Endothelial cell of umbilical vein (primary cell): Measurements from ENCODE around the gene TBATA. TPM values are rescaled to one million over a fixed set of nuclear protein-coding genes. Genes with fewer than 3 reads are reported as not detected.

Experiments
- BruUV-seq: library from RNA; stranded (reverse); fragments of 400-500 nt; replicated peaks from 2 replicates; lab custom pipeline; 2021; lab: Mats Ljungman, UMichigan
- CTCF ChIA-PET: fragments of 300-600, 350-600 bp; sonication (Branson Sonifier 250); formaldehyde crosslinking; loops from one replicate; lab custom pipeline; 2021; ENCODE audit warnings: antibody characterized with exemption, inconsistent platforms; lab: Charles Lee
- POLR2A ChIA-PET: fragments of 300-600, 350-600 bp; sonication (Branson Sonifier 250); formaldehyde crosslinking; loops from one replicate; lab custom pipeline; 2021; ENCODE audit warnings: antibody characterized with exemption, inconsistent platforms; lab: Charles Lee
- DNase-seq: peaks from one replicate; pipeline ENCODE4 v3.0.0-alpha.2; 2011; ENCODE audit warnings: low read depth, low spot score
- FAIRE-seq: peaks from 2 replicates; lab custom pipeline; 2011; peaks lifted over from hg19 to GRCh38; lab: Jason Lieb, UNC
- H2AFZ ChIP-seq: 2 replicates; pipeline ENCODE4 v1.6.0; 2012; ENCODE audit warnings: low read depth, low read length, control low read depth, inconsistent platforms
- H3K27ac ChIP-seq: 2 replicates; pipeline ENCODE4 v1.5.1; 2011; ENCODE audit warnings: low read depth, mild to moderate bottlenecking, control low read depth, low read length, moderate library complexity; ENCODE audit not compliant: insufficient read depth
- H3K27me3 ChIP-seq, 2 experiments: 2 replicates each; pipeline versions ENCODE4 v1.6.0 to v1.6.1; 2011; ENCODE audit warnings: low read length in 2 of 2, mixed read lengths in 1 of 2; ENCODE audit not compliant: control insufficient read depth in 2 of 2, insufficient read depth in 2 of 2
- H3K36me3 ChIP-seq, 2 experiments: 2 replicates in 1 of 2; 3 replicates in 1 of 2; pipeline ENCODE4 v1.5.1; 2011; ENCODE audit warnings: low read length in 2 of 2, mild to moderate bottlenecking in 1 of 2, moderate library complexity in 1 of 2; ENCODE audit not compliant: control insufficient read depth in 2 of 2, insufficient read depth in 2 of 2; ENCODE audit errors: extremely low read depth in 1 of 2
- H3K4me1 ChIP-seq: 3 replicates; pipeline ENCODE4 v1.5.1; 2011; ENCODE audit warnings: mild to moderate bottlenecking, low read length; ENCODE audit not compliant: control insufficient read depth, insufficient read depth; ENCODE audit errors: extremely low read depth
- H3K4me2 ChIP-seq: 2 replicates; pipeline ENCODE4 v1.6.1; 2011; ENCODE audit warnings: low read length, control low read depth, mixed read lengths; ENCODE audit not compliant: insufficient read depth
- H3K4me3 ChIP-seq, 3 experiments: fragments of 200-600 bp in 1 of 3; sonication (generic), shearing (Covaris generic) in 1 of 3; replicated peaks in 1 of 3; 2 replicates each; pipeline ENCODE4 v1.5.1; 2011 to 2016; ENCODE audit warnings: control low read depth in 3 of 3, low read length in 3 of 3, mild to moderate bottlenecking in 2 of 3, inconsistent platforms in 1 of 3, low read depth in 1 of 3, moderate library complexity in 1 of 3; ENCODE audit not compliant: insufficient read depth in 1 of 3
- H3K79me2 ChIP-seq: 2 replicates; pipeline ENCODE4 v1.6.0; 2012; ENCODE audit warnings: low read length, inconsistent platforms; ENCODE audit not compliant: control insufficient read depth, insufficient read depth
- H3K9ac ChIP-seq: replicated peaks from 2 replicates; pipeline ENCODE3; 2011; ENCODE audit warnings: low read length, control low read depth; ENCODE audit not compliant: insufficient read depth; ENCODE audit errors: extremely low read depth
- H3K9me1 ChIP-seq: replicated peaks from 3 replicates; pipeline ENCODE4 v1.6.0; 2011; ENCODE audit warnings: mild to moderate bottlenecking, low read length; ENCODE audit not compliant: control insufficient read depth, insufficient read depth; ENCODE audit errors: extremely low read depth
- H3K9me3 ChIP-seq: replicated peaks from 2 replicates; pipeline ENCODE4 v1.5.1; 2012; ENCODE audit warnings: low read length, inconsistent platforms; ENCODE audit not compliant: control insufficient read depth, insufficient read depth
- H4K20me1 ChIP-seq: replicated peaks from 2 replicates; pipeline ENCODE3; 2011; ENCODE audit warnings: mild to moderate bottlenecking, low read length; ENCODE audit not compliant: control insufficient read depth, insufficient read depth; ENCODE audit errors: extremely low read depth
- CTCF ChIP-seq, 2 donors: IDR thresholded peaks; 1 replicate in 1 of 2; 2 replicates in 1 of 2; pipeline ENCODE4 v1.5.1; 2011; ENCODE audit warnings: low read length in 2 of 2, mild to moderate bottlenecking in 2 of 2, moderate library complexity in 2 of 2, control low read depth in 1 of 2, inconsistent platforms in 1 of 2, low read depth in 1 of 2; ENCODE audit not compliant: insufficient read depth in 1 of 2; ENCODE audit errors: extremely low read depth in 1 of 2
- EZH2 ChIP-seq: IDR thresholded peaks from 2 replicates; pipeline ENCODE4 v1.6.1; 2012; ENCODE audit warnings: borderline replicate concordance, low read depth, mild to moderate bottlenecking, moderate library complexity, low read length, inconsistent platforms; ENCODE audit not compliant: severe bottlenecking
- FOS ChIP-seq: IDR thresholded peaks from 2 replicates; pipeline ENCODE4 v1.6.1; 2011; ENCODE audit warnings: mild to moderate bottlenecking, low read length, moderate library complexity, borderline replicate concordance; ENCODE audit not compliant: insufficient read depth
- GATA2 ChIP-seq: IDR thresholded peaks from 2 replicates; pipeline ENCODE4 v1.7.0; 2011; ENCODE audit warnings: low read depth, mild to moderate bottlenecking, moderate library complexity, mixed read lengths, low read length; ENCODE audit not compliant: insufficient read length, insufficient read depth
- JUN ChIP-seq: IDR thresholded peaks from 2 replicates; pipeline ENCODE4 v1.6.1; 2011; ENCODE audit warnings: borderline replicate concordance, low read depth; ENCODE audit not compliant: insufficient read length, insufficient read depth
- MAX ChIP-seq: IDR thresholded peaks from 2 replicates; pipeline ENCODE4 v1.6.1; 2011; ENCODE audit not compliant: insufficient read depth, insufficient read length
- MYC ChIP-seq: IDR thresholded peaks from one replicate; pipeline ENCODE4 v1.6.1; 2011; ENCODE audit warnings: mild to moderate bottlenecking, low read depth, low read length
- POLR2A ChIP-seq: IDR thresholded peaks from 2 replicates; pipeline ENCODE4 v1.6.1; 2012; ENCODE audit warnings: low read depth, mild to moderate bottlenecking, control low read depth, low read length
- POLR2AphosphoS5 ChIP-seq: IDR thresholded peaks from 2 replicates; pipeline ENCODE4 v1.6.1; 2012; ENCODE audit warnings: low read depth, mild to moderate bottlenecking, control low read depth, low read length, moderate library complexity; ENCODE audit not compliant: insufficient read depth
- dilution Hi-C: fragments of 300-500 bp; cut with MboI; formaldehyde crosslinking; loops from one replicate; pipeline ENCODE4 v1.15.0; 2019; ENCODE audit warnings: low sequenced_read_pairs; ENCODE audit not compliant: extremely low pct_ligation_motif_present
- intact Hi-C: fragments of 100-400 bp; cut with micrococcal nuclease; formaldehyde crosslinking; loops from one replicate; pipeline ENCODE4 v1.10.0; 2022
- polyA plus RNA-seq, 4 experiments: library from polyadenylated mRNA; depleted of rRNA in 3 of 4; stranded (reverse) in 3 of 4; unstranded in 1 of 4; fragments of >200 nt; gene quantifications; 2 replicates each; pipeline versions ENCODE4 v1.2.1 to v1.2.3, GENCODE V29; 2011 to 2012; ENCODE audit warnings: missing spikeins in 1 of 4
- total RNA-seq: library from RNA; stranded (reverse); gene quantifications from 2 replicates; pipeline ENCODE4 v1.2.3, GENCODE V29; 2021

TBATA gene
- total and polyA plus RNA-seq, 2 donors (not counting 3 experiments of a cell fraction or from before 2014, with no cell fraction given): not detected

GRCh38 chr10:70828923-70829322, 43.7 kb upstream of the TBATA start:
- CTCF ChIA-PET: no interaction called here
- H3K4me1 ChIP-seq: peaks cover 30% of the 10 kb centered on the region
- H3K36me3 ChIP-seq: no peaks in the 10 kb centered on the region
- H3K9ac ChIP-seq: no peak overlapping the region
- intact Hi-C loops: no loop called here
- no TSS peak for BruUV-seq
- no peak overlapping the region for H3K4me3 ChIP-seq
- H3K79me2 ChIP-seq: peaks cover 15% of the 10 kb centered on the region
- H3K9me3 ChIP-seq: no peaks in the 10 kb centered on the region
- no peak for DNase-seq
- H4K20me1 ChIP-seq: no peaks in the 10 kb centered on the region
- no peaks in the 10 kb centered on the region for H3K27me3 ChIP-seq
- no peaks in the 10 kb centered on the region for H3K9me1 ChIP-seq
- no peak overlapping the region for H3K4me2 ChIP-seq
- no peak for FAIRE-seq
- dilution Hi-C loops: no loop called here
- no peak overlapping the region for H3K27ac ChIP-seq
- no peak for TF ChIP-seq POLR2AphosphoS5
- no peak for TF ChIP-seq FOS
- no peak for TF ChIP-seq EZH2
- TF ChIP-seq MYC: no peak
- TF ChIP-seq POLR2A: no peak
- no peak for TF ChIP-seq MAX
- no peak for TF ChIP-seq JUN
- no peak for TF ChIP-seq GATA2
- TF ChIP-seq CTCF (IDR thresholded peaks at IDR 0.05; ENCODE audit: extremely low read depth in 1 of 2, insufficient read depth in 1 of 2, low read depth in 1 of 2, low read length in 2 of 2): no peak
- POLR2A ChIA-PET: no interaction called here
- no peak overlapping the region for H2AFZ ChIP-seq
